Hepatocyte (in vitro differentiated cells): ENCODE results near the gene ATOH1.

Experiments used
- EZH2 ChIP-seq: fragments of 200-600 bp; sonication (generic); IDR thresholded peaks from 2 replicates; pipeline ENCODE4 v1.6.1; 2016; ENCODE audit warnings: antibody characterized with exemption, mild to moderate bottlenecking, borderline replicate concordance
- TF ChIP-seq, protein P1 (sequence below): fragments of 200-600 bp; sonication (generic); IDR thresholded peaks from 2 replicates; pipeline ENCODE4 v1.5.1; 2016; ENCODE audit warnings: antibody characterized with exemption, mild to moderate bottlenecking; ENCODE audit not compliant: poor library complexity

DNA sequence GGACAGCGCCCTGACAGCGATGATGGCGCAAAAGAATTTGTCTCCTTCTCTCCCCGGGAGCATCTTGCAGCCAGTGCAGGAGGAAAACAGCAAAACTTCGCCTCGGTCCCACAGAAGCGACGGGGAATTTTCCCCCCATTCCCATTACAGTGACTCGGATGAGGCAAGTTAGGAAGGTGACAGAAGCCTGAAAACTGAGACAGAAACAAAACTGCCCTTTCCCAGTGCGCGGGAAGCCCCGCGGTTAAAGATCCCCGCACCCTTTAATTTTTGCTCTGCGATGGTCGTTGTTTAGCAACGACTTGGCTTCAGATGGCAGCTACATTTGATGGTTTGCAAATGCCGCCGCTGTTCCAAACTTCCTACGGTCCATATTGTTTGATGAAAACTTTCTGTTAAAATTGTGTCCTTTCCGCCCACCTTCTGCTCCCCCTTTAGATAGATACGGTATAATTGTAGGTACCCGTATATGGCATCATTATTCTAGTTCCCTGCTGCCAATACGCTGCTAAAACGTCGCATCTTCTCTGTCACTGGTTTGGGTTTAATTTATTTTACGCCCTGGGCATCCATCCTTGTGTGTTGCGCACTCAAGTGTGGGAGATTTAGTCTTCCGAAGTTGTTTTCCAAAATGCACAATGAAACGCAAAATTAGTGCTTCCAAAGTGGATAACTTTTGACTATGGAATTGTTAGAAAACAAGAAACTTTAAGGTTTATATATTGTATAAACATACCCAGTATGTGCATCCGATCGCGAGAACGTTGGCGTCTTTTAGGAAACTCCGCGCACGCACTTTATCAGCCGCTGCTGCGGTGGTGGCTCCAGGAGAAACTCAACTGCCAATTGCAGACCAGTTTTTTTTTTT is 1.5 kb downstream of the ATOH1 start:
- TF ChIP-seq, protein P1, sequence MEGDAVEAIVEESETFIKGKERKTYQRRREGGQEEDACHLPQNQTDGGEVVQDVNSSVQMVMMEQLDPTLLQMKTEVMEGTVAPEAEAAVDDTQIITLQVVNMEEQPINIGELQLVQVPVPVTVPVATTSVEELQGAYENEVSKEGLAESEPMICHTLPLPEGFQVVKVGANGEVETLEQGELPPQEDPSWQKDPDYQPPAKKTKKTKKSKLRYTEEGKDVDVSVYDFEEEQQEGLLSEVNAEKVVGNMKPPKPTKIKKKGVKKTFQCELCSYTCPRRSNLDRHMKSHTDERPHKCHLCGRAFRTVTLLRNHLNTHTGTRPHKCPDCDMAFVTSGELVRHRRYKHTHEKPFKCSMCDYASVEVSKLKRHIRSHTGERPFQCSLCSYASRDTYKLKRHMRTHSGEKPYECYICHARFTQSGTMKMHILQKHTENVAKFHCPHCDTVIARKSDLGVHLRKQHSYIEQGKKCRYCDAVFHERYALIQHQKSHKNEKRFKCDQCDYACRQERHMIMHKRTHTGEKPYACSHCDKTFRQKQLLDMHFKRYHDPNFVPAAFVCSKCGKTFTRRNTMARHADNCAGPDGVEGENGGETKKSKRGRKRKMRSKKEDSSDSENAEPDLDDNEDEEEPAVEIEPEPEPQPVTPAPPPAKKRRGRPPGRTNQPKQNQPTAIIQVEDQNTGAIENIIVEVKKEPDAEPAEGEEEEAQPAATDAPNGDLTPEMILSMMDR = no peak
- TF ChIP-seq EZH2 = peak; percentile 96
